SKM-1 (cell line): ENCODE data around the gene MS4A15.
"Not testable (repeated sequence)": the region's sequence is repeated elsewhere in the genome, so short reads cannot be mapped to it uniquely, and the experiment has no call there.

Experiments
- DNase-seq: peaks from one replicate; lab custom pipeline; 2025; ENCODE audit not compliant: unreplicated experiment; lab: John Stamatoyannopoulos, UW

Gene MS4A15

GRCh38 chr11:60801194-60801593 is 44.5 kb downstream of the MS4A15 start:
- no peak for DNase-seq

GRCh38 chr11:60803273-60803936 is 46.7 kb downstream of the MS4A15 start:
- DNase-seq, result no peak

GRCh38 chr11:60809249-60809648 is 52.6 kb downstream of the MS4A15 start:
- DNase-seq, result peak; percentile 11

GRCh38 chr11:60809691-60810090 is 53.0 kb downstream of the MS4A15 start:
- DNase-seq, result no peak

- DNase-seq, result no peak
These were observed 53.5 kb downstream of the MS4A15 start for GRCh38 chr11:60810151-60810550.

- DNase-seq, result no peak
These were observed 53.9 kb downstream of the MS4A15 start for GRCh38 chr11:60810569-60810968.

GRCh38 chr11:60813324-60813723 is 56.7 kb downstream of the MS4A15 start:
- peak; percentile 12 for DNase-seq

- DNase-seq, result no peak
These were observed 57.4 kb downstream of the MS4A15 start for GRCh38 chr11:60814112-60814511.

- no peak for DNase-seq
These were observed 60.0 kb downstream of the MS4A15 start for GRCh38 chr11:60816590-60817157.

- DNase-seq, result no peak
These were observed 61.4 kb downstream of the MS4A15 start for GRCh38 chr11:60818057-60818456.

GRCh38 chr11:60821827-60822599 is 65.3 kb downstream of the MS4A15 start:
- DNase-seq, result no peak

GRCh38 chr11:60823745-60824306 is 67.2 kb downstream of the MS4A15 start:
- not testable (repeated sequence) for DNase-seq

- DNase-seq, result no peak
These were observed 68.5 kb downstream of the MS4A15 start for GRCh38 chr11:60825118-60825517.

- no peak for DNase-seq
These were observed 69.1 kb downstream of the MS4A15 start for GRCh38 chr11:60825790-60826189.
